Small intestine (tissue), 7 donors: ENCODE data around the gene CMBL. TPM values are rescaled to one million over a fixed set of nuclear protein-coding genes. Genes with fewer than 3 reads are reported as not detected.

Experiments
- DNase-seq, 2 donors: peaks; one replicate each; pipeline versions ENCODE4 v3.0.0 to v3.0.0-alpha.2; 2013
- FAIRE-seq: peaks from 2 replicates; lab custom pipeline; 2012; peaks lifted over from hg19 to GRCh38; lab: Jason Lieb, UNC
- H3K27ac ChIP-seq, 3 donors: one replicate each; pipeline ENCODE4 v1.5.1; 2013; ENCODE audit warnings: low read length in 2 of 3, mild to moderate bottlenecking in 2 of 3, control low read depth in 1 of 3, inconsistent platforms in 1 of 3, low read depth in 1 of 3, moderate library complexity in 1 of 3
- H3K27me3 ChIP-seq, 3 donors: one replicate each; pipeline ENCODE4 v1.6.1; 2013; ENCODE audit warnings: low read length in 3 of 3, inconsistent platforms in 1 of 3; ENCODE audit not compliant: control insufficient read depth in 3 of 3, insufficient read depth in 3 of 3
- H3K36me3 ChIP-seq, 3 donors: one replicate each; pipeline ENCODE4 v1.6.1; 2013; ENCODE audit warnings: low read length in 3 of 3, inconsistent platforms in 1 of 3, low read depth in 1 of 3, mild to moderate bottlenecking in 1 of 3, moderate library complexity in 1 of 3; ENCODE audit not compliant: control insufficient read depth in 3 of 3, insufficient read depth in 2 of 3
- H3K4me1 ChIP-seq, 3 donors: one replicate each; pipeline ENCODE4 v1.6.1; 2013; ENCODE audit warnings: low read length in 2 of 3, inconsistent platforms in 1 of 3, low read depth in 1 of 3, mild to moderate bottlenecking in 1 of 3, moderate library complexity in 1 of 3; ENCODE audit not compliant: control insufficient read depth in 3 of 3, insufficient read depth in 2 of 3
- H3K4me3 ChIP-seq, 3 donors: one replicate each; pipeline ENCODE4 v1.5.1; 2013; ENCODE audit warnings: low read length in 3 of 3, control low read depth in 1 of 3, inconsistent platforms in 1 of 3, low read depth in 1 of 3, mild to moderate bottlenecking in 1 of 3, moderate library complexity in 1 of 3
- H3K9me3 ChIP-seq, 2 donors: one replicate each; pipeline ENCODE4 v1.6.1; 2013; ENCODE audit warnings: low read depth in 1 of 2, low read length in 1 of 2; ENCODE audit not compliant: control insufficient read depth in 2 of 2, insufficient read depth in 1 of 2
- whole genome bisulfite sequencing, 3 donors: extraction: QIAGEN DNeasy Blood & Tissue Kit; methylation state at CpG; one replicate each; pipeline ENCODE4 v1.1.7; 2013; 5-methylcytosine and 5-hydroxymethylcytosine counted together
- polyA plus RNA-seq, 4 donors: library from polyadenylated mRNA; stranded (reverse) in 3 of 4; unstranded in 1 of 4; fragments of 200-250 nt in 3 of 4; fragments of 120-200 nt in 1 of 4; gene quantifications; one replicate each; pipeline versions ENCODE4 v1.2.1 to v1.2.3, GENCODE V29; 2013
- donor health status: healthy with polysubstance abuse.
- donor health status: control.
- donor health status: control.
- donor health status: Bipolar disorder and iron deficiency.
- donor health status: healthy.

CMBL gene
- polyA plus RNA-seq, 4 donors: 81.5 to 516 (median 162) TPM

GRCh38 chr5:10268100-10268499, 39.6 kb downstream of the CMBL start:
- FAIRE-seq: no peak
- H3K27ac ChIP-seq: no peak overlapping the region

GRCh38 chr5:10266839-10267238, 40.9 kb downstream of the CMBL start:
- 61 to 77% (median 75%) methylated on average over 4 of the region's 4 CpGs for WGBS, 3 donors
- Histone ChIP-seq H3K27me3 (no peaks in the 10 kb centered on the region), H3K9me3 (no peaks in the 10 kb centered on the region), H3K4me1 (peaks cover 0 to 5% (median 0%) of the 10 kb centered on the region in 3 donors), H3K36me3 (peaks cover 8 to 20% (median 17%) of the 10 kb centered on the region in 3 donors), H3K27ac (no peak overlapping the region), H3K4me3 (no peak overlapping the region)
- no peak for FAIRE-seq
- peak; percentile 18 to 32 for DNase-seq

More at GRCh38 chr5:10268100-10268499, 39.6 kb downstream of the CMBL start:
- Histone ChIP-seq H3K27me3 (no peaks in the 10 kb centered on the region), H3K4me1 (peaks cover 0 to 5% (median 0%) of the 10 kb centered on the region in 3 donors), H3K4me3 (no peak overlapping the region), H3K36me3 (peaks cover 6 to 13% (median 9%) of the 10 kb centered on the region in 3 donors), H3K9me3 (peaks cover 0 to 9% of the 10 kb centered on the region in 2 donors)
- WGBS, 3 donors: 95 to 97% (median 97%) methylated on average over 10 of the region's 10 CpGs
- no peak for DNase-seq

GRCh38 chr5:10266137-10266536, 41.6 kb downstream of the CMBL start:
- H3K36me3 ChIP-seq: peaks cover 10 to 24% (median 20%) of the 10 kb centered on the region in 3 donors
- WGBS, 3 donors: 62 to 71% (median 70%) methylated on average over 4 of the region's 4 CpGs
- peaks cover 0 to 5% (median 0%) of the 10 kb centered on the region in 3 donors for H3K4me1 ChIP-seq
- no peak overlapping the region for H3K27ac ChIP-seq
- H3K27me3 ChIP-seq: no peaks in the 10 kb centered on the region
- FAIRE-seq: no peak
- H3K9me3 ChIP-seq: no peaks in the 10 kb centered on the region
- H3K4me3 ChIP-seq: no peak overlapping the region
- no peak for DNase-seq

- H3K4me3 ChIP-seq: no peak overlapping the region
- peaks cover 10 to 29% (median 27%) of the 10 kb centered on the region in 3 donors for H3K36me3 ChIP-seq
- no peak overlapping the region for H3K27ac ChIP-seq
- H3K27me3 ChIP-seq: no peaks in the 10 kb centered on the region
- FAIRE-seq (no peak), DNase-seq (no peak)
- WGBS, 3 donors: 65 to 71% (median 65%) methylated on average over 6 of the region's 6 CpGs
- H3K9me3 ChIP-seq: no peaks in the 10 kb centered on the region
- peaks cover 0 to 5% (median 0%) of the 10 kb centered on the region in 3 donors for H3K4me1 ChIP-seq
These were observed 42.2 kb downstream of the CMBL start for GRCh38 chr5:10265245-10266109.

GRCh38 chr5:10264604-10265003, 43.1 kb downstream of the CMBL start:
- peaks cover 0 to 5% (median 0%) of the 10 kb centered on the region in 3 donors for H3K4me1 ChIP-seq
- no peak for DNase-seq
- H3K36me3 ChIP-seq: peaks cover 16 to 36% (median 35%) of the 10 kb centered on the region in 3 donors
- no peaks in the 10 kb centered on the region for H3K27me3 ChIP-seq
- 81 to 84% (median 81%) methylated on average over 3 of the region's 3 CpGs for WGBS, 3 donors
- no peak for FAIRE-seq
- no peaks in the 10 kb centered on the region for H3K9me3 ChIP-seq
- H3K4me3 ChIP-seq: no peak overlapping the region
- H3K27ac ChIP-seq: no peak overlapping the region

GRCh38 chr5:10262995-10263394, 44.7 kb downstream of the CMBL start:
- H3K4me1 ChIP-seq: peaks cover 0 to 5% (median 0%) of the 10 kb centered on the region in 3 donors
- DNase-seq: no peak
- 84 to 91% (median 91%) methylated on average over 11 of the region's 11 CpGs for WGBS, 3 donors
- H3K27ac ChIP-seq: no peak overlapping the region
- no peak overlapping the region for H3K4me3 ChIP-seq
- H3K36me3 ChIP-seq: peaks cover 24 to 47% (median 47%) of the 10 kb centered on the region in 3 donors
- no peaks in the 10 kb centered on the region for H3K9me3 ChIP-seq
- FAIRE-seq: no peak
- H3K27me3 ChIP-seq: no peaks in the 10 kb centered on the region

- 73 to 83% (median 74%) methylated on average over 18 of the region's 18 CpGs for WGBS, 3 donors
- DNase-seq (no peak), FAIRE-seq (no peak)
- H3K9me3 ChIP-seq: no peaks in the 10 kb centered on the region
- H3K4me1 ChIP-seq: peaks cover 0 to 4% (median 0%) of the 10 kb centered on the region in 3 donors
- H3K36me3 ChIP-seq: peaks cover 25 to 49% (median 48%) of the 10 kb centered on the region in 3 donors
- H3K27me3 ChIP-seq: no peaks in the 10 kb centered on the region
- H3K27ac ChIP-seq: no peak overlapping the region
- no peak overlapping the region for H3K4me3 ChIP-seq
These were observed 45.5 kb downstream of the CMBL start for GRCh38 chr5:10262121-10262774.

- FAIRE-seq (no peak), DNase-seq (no peak)
- H3K4me3 ChIP-seq: no peak overlapping the region
- no peaks in the 10 kb centered on the region for H3K27me3 ChIP-seq
- no peaks in the 10 kb centered on the region for H3K9me3 ChIP-seq
- H3K27ac ChIP-seq: no peak overlapping the region
- H3K36me3 ChIP-seq: peaks cover 25 to 58% (median 48%) of the 10 kb centered on the region in 3 donors
- H3K4me1 ChIP-seq: no peaks in the 10 kb centered on the region
- 81 to 85% (median 84%) methylated on average over 9 of the region's 9 CpGs for WGBS, 3 donors
These were observed 46.6 kb downstream of the CMBL start for GRCh38 chr5:10261065-10261464.
